OCI-LY3 (cell line): ENCODE data around the gene TCF25.
A peak's percentile ranks its signal among the peaks of the same experiment; 100 is the strongest.
"Not testable (repeated sequence)": the region's sequence is repeated elsewhere in the genome, so short reads cannot be mapped to it uniquely, and the experiment has no call there.

Experiments used
- H2AFZ ChIP-seq: fragments of 200-600, 300-600 bp; shearing (Covaris generic); 2 replicates; pipeline ENCODE4 v1.6.0; 2014; ENCODE audit warnings: antibody characterized with exemption, low read depth, low read length
- H3K27ac ChIP-seq: fragments of 200-600, 300-600 bp; sonication (generic); 2 replicates; pipeline ENCODE4 v1.5.1; 2014; ENCODE audit warnings: mild to moderate bottlenecking, low read length, moderate library complexity, mixed read lengths
- H3K27me3 ChIP-seq: fragments of 200-600, 300-600 bp; sonication (generic); 2 replicates; pipeline ENCODE4 v1.6.1; 2014; ENCODE audit warnings: low read depth, low read length, mixed read lengths
- H3K36me3 ChIP-seq: fragments of 200-600, 300-600 bp; sonication (generic); replicated peaks from 2 replicates; pipeline ENCODE3; 2014; ENCODE audit warnings: low read depth, low read length, mixed read lengths
- H3K4me1 ChIP-seq: fragments of 300-600, 200-600 bp; sonication (generic); 2 replicates; pipeline ENCODE4 v1.6.1; 2014; ENCODE audit warnings: low read length, mixed read lengths
- H3K4me2 ChIP-seq: fragments of 200-600, 300-600 bp; sonication (generic); 2 replicates; pipeline ENCODE4 v1.6.1; 2014; ENCODE audit warnings: low read length, mixed read lengths
- H3K4me3 ChIP-seq: fragments of 300-600, 200-600 bp; sonication (generic); 2 replicates; pipeline ENCODE4 v1.5.1; 2014; ENCODE audit warnings: antibody characterized with exemption, mild to moderate bottlenecking, low read length, moderate library complexity
- H3K79me2 ChIP-seq: fragments of 300-600, 200-600 bp; shearing (Covaris generic); 2 replicates; pipeline ENCODE4 v1.6.1; 2014; ENCODE audit warnings: mild to moderate bottlenecking, low read length, mixed read lengths
- H3K9ac ChIP-seq: fragments of 300-600, 200-600 bp; shearing (Covaris generic); 2 replicates; pipeline ENCODE4 v1.6.0; 2014; ENCODE audit warnings: mild to moderate bottlenecking, low read length, moderate library complexity
- H3K9me3 ChIP-seq: fragments of 200-600, 300-600 bp; shearing (Covaris generic); 2 replicates; pipeline ENCODE4 v1.6.1; 2014; ENCODE audit warnings: low read length, mixed read lengths; ENCODE audit not compliant: insufficient read depth
- H4K20me1 ChIP-seq: fragments of 200-600, 300-600 bp; sonication (generic); 2 replicates; pipeline ENCODE4 v1.6.1; 2016; ENCODE audit warnings: low read length, mixed read lengths; ENCODE audit not compliant: insufficient read depth
- EZH2phosphoT487 ChIP-seq: fragments of 200-600 bp; shearing (Covaris generic); IDR thresholded peaks from 2 replicates; pipeline ENCODE4 v1.6.1; 2018; ENCODE audit warnings: antibody characterized with exemption, mixed run types, low read depth
- TF ChIP-seq, protein P1 (sequence below): fragments of 200-600, 300-600 bp; sonication (generic); IDR thresholded peaks from 2 replicates; pipeline ENCODE4 v1.5.1; 2014; ENCODE audit warnings: antibody characterized with exemption, low read length, low read depth

TCF25 gene

DNA sequence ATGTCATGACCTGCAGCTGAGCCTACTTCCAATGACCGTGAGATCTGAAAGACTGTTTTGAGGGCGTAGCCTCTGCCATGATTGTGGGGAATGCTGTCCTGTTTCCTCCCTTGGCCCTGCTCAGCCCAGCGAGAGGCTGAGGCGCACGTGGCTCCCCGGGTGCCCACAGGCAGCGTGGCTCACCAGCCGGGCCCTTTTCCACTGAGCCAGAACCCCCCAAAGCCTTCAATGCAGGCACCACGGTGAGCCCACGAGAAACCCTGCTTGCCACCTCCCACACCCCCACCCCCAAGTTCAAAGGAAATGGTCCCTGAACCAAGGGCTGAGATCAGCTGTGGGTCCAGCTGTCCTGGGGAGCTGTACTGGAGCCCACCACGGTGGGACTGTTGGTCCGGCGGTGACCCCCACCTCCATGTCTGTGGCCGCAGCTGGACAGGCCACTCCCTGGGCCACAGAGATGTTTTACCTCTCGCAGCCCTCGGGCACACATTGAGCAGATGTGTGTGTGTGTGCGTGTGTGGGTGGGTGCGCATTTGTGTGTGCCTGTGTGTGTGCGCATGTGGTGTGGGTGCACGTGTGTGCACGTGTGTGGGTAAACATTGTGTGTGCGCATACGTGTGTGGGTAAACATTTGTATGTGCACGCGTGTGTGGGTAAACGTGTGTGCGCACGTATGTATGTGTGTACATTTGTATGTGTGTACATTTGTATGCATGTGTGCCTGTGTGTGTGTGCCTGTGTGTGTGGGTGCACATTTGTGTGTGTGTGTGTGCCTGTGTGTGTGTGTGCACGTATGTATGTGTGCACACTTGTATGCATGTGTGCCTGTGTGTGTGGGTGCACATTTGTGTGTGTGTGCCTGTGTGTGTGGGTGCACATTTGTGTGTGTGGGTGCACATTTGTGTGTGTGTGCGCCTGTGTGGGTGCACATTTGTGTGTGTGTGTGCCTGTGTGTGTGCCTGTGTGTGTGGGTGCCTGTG is 40.3 kb downstream of the TCF25 start:
- Histone ChIP-seq H3K4me2 (no peak overlapping the region), H3K9me3 (no peaks in the 10 kb centered on the region), H4K20me1 (peaks cover 4% of the 10 kb centered on the region; the same call in 1 of the 2 replicates), H3K9ac (no peak overlapping the region), H3K79me2 (no peaks in the 10 kb centered on the region), H3K36me3 (peaks cover 29% of the 10 kb centered on the region), H3K27me3 (no peaks in the 10 kb centered on the region), H3K4me1 (peaks cover 14% of the 10 kb centered on the region), H3K4me3 (no peak overlapping the region), H2AFZ (no peak overlapping the region), H3K27ac (no peak overlapping the region)
- TF ChIP-seq EZH2phosphoT487 = no peak
- TF ChIP-seq, protein P1, sequence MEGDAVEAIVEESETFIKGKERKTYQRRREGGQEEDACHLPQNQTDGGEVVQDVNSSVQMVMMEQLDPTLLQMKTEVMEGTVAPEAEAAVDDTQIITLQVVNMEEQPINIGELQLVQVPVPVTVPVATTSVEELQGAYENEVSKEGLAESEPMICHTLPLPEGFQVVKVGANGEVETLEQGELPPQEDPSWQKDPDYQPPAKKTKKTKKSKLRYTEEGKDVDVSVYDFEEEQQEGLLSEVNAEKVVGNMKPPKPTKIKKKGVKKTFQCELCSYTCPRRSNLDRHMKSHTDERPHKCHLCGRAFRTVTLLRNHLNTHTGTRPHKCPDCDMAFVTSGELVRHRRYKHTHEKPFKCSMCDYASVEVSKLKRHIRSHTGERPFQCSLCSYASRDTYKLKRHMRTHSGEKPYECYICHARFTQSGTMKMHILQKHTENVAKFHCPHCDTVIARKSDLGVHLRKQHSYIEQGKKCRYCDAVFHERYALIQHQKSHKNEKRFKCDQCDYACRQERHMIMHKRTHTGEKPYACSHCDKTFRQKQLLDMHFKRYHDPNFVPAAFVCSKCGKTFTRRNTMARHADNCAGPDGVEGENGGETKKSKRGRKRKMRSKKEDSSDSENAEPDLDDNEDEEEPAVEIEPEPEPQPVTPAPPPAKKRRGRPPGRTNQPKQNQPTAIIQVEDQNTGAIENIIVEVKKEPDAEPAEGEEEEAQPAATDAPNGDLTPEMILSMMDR = no peak

DNA sequence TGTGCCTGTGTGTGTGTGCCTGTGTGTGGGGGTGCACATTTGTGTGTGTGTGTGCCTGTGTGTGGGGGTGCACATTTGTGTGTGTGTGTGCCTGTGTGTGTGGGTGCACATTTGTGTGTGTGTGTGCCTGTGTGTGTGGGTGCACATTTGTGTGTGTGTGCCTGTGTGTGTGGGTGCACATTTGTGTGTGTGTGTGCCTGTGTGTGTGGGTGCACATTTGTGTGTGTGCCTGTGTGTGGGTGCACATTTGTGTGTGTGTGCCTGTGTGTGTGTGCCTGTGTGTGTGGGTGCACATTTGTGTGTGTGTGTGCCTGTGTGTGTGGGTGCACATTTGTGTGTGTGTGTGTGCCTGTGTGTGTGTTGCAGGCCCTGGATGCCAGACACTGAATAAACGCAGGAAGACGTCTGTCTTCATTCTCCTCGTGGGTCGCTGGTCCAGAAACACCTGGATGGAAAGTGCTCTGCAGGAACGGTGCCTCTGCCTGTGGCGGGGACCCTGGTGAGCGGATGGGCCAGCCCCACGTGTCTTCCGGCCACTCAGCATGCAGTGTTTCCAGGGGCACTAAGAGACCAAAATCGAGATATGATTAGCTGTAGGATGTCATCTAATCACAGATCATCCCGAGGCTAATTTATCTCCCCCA is 41.4 kb downstream of the TCF25 start:
- Histone ChIP-seq H3K4me1 (peaks cover 14% of the 10 kb centered on the region), H3K36me3 (peaks cover 26% of the 10 kb centered on the region)
- not testable (repeated sequence) for H3K9ac ChIP-seq, H3K9me3 ChIP-seq, H4K20me1 ChIP-seq, H3K4me3 ChIP-seq, H3K27me3 ChIP-seq, H3K4me2 ChIP-seq, H3K79me2 ChIP-seq, H3K27ac ChIP-seq, H2AFZ ChIP-seq

DNA sequence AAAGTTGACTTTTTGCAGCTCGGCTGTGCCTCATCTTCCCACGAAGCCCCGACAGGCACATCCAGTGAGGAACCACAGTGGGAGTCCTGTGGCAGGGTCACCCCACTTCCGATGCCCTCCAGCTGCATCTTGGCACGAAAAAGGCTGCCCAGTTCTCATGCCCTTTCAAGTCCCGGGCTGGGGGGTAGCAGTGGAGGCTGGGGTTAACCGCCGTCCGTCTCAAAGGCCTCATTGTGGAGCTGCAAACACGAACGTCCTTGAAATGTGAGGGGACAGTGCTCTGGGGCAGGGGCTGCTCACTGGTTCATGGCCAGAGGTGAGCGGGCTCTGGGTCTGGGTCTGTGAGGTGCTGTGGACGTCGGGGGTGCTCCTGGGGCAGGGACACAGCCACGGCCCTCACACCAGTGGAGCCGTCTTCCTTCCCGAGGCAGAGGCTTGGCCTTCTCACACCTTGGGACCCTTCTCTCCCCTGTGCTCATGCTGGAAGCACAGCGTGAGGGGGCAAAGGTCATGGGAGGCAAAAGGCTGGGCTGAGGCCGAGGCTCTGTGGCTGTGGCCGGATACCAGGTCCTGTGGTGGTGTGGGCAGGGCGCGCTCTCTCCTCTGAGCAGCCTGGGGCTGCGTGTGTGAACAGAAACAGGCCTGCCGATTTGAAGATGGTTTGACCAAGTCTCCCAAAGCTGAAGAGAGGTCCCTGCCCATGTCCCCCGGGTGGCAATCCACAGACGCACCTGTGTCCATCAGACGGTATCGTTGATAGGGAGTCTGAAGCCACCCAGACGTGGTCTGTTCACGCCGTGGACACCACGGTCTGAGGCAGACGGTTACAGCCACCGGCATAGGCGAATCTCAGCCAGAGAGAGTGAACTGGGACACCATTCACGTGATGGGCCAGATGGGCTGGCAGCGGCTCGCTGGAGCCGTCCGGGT is 42.2 kb downstream of the TCF25 start:
- Histone ChIP-seq H4K20me1 (peaks cover 3% of the 10 kb centered on the region; the same call in 1 of the 2 replicates), H3K4me3 (no peak overlapping the region), H3K36me3 (peaks cover 24% of the 10 kb centered on the region), H3K4me2 (no peak overlapping the region), H2AFZ (no peak overlapping the region), H3K9ac (no peak overlapping the region), H3K27ac (no peak overlapping the region), H3K27me3 (no peaks in the 10 kb centered on the region), H3K4me1 (peaks cover 14% of the 10 kb centered on the region), H3K9me3 (no peaks in the 10 kb centered on the region), H3K79me2 (no peaks in the 10 kb centered on the region)
- no peak for TF ChIP-seq EZH2phosphoT487
- TF ChIP-seq, protein P1 = no peak

DNA sequence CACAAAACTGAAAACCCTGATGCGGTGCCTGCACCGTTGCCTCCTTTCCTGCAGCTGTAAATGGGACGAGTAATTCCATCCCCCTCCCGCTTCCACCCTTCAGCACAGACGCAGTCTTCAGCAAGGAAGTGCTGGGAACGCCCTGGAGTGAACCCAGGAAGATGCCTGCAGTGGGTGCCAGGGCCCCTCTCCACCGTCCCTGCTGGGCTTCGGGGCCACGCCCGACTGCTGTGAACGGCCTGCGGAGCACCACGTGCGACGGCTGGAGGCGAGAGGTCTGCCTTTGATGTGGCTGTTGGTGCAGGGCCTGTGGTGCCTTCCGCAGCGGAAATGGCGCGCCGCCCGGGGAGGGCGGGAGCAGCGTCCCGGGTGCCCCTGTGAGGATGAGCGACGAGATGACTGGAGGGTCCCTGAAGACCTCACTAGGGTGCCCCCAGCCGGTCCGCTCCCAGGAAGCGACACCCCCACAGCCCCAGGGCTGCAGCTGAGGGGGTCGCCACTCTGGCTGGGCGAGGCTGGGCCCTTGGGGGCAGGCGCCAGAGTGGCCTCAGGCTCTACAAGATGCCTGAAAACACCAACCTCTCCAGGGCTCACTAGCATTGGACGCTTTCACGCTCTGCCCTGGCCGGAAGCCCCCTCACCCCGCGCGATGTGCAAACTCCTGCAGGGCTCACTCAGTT is 44.5 kb downstream of the TCF25 start:
- H3K27ac ChIP-seq = 0 out of 2 replicates have a peak overlapping the region, but pooled peaks have one; percentile 13
- H3K79me2 ChIP-seq = no peaks in the 10 kb centered on the region
- no peaks in the 10 kb centered on the region for H4K20me1 ChIP-seq
- peak overlapping the region; percentile 86 for H3K4me2 ChIP-seq
- peak overlapping the region; percentile 70 for H3K4me3 ChIP-seq
- peaks cover 10% of the 10 kb centered on the region for H3K36me3 ChIP-seq
- H3K27me3 ChIP-seq = peaks cover 13% of the 10 kb centered on the region
- peak overlapping the region; percentile 36 for H3K9ac ChIP-seq
- peaks cover 26% of the 10 kb centered on the region for H3K4me1 ChIP-seq
- peak overlapping the region; percentile 30; the same call in 1 of the 2 replicates for H2AFZ ChIP-seq
- TF ChIP-seq, protein P1 = no peak
- TF ChIP-seq EZH2phosphoT487 = no peak
- no peaks in the 10 kb centered on the region for H3K9me3 ChIP-seq
